Uterus (tissue), 2 donors: Measurements from ENCODE around the gene MSI2.

Experiments used
- CTCF ChIP-seq, 4 experiments: fragments of 200-600 bp in 2 of 4; fragments of 450-650 bp in 2 of 4; sonication (generic) in 2 of 4; IDR thresholded peaks; one replicate each; pipeline ENCODE4 v1.5.1; 2016 to 2019; ENCODE audit warnings: antibody characterized with exemption in 4 of 4, mild to moderate bottlenecking in 2 of 4, moderate library complexity in 1 of 4
- POLR2A ChIP-seq, 2 donors: fragments of 450-650 bp; IDR thresholded peaks; one replicate each; pipeline ENCODE4 v1.6.1; 2016; ENCODE audit warnings: antibody characterized with exemption in 2 of 2, mild to moderate bottlenecking in 1 of 2, moderate library complexity in 1 of 2

GRCh38 chr17:57579245-57579644, 322.9 kb downstream of the MSI2 start:
- TF ChIP-seq CTCF (IDR thresholded peaks at IDR 0.05) (no peak), POLR2A (IDR thresholded peaks at IDR 0.05) (no peak)
